ENCODE measurements around the gene IKZF2.

- no peak for TF ChIP-seq POLR2A (IDR thresholded peaks at IDR 0.05; ENCODE audit: borderline replicate concordance, extremely low read depth, insufficient read depth, insufficient read length)
- TF ChIP-seq, protein P1, sequence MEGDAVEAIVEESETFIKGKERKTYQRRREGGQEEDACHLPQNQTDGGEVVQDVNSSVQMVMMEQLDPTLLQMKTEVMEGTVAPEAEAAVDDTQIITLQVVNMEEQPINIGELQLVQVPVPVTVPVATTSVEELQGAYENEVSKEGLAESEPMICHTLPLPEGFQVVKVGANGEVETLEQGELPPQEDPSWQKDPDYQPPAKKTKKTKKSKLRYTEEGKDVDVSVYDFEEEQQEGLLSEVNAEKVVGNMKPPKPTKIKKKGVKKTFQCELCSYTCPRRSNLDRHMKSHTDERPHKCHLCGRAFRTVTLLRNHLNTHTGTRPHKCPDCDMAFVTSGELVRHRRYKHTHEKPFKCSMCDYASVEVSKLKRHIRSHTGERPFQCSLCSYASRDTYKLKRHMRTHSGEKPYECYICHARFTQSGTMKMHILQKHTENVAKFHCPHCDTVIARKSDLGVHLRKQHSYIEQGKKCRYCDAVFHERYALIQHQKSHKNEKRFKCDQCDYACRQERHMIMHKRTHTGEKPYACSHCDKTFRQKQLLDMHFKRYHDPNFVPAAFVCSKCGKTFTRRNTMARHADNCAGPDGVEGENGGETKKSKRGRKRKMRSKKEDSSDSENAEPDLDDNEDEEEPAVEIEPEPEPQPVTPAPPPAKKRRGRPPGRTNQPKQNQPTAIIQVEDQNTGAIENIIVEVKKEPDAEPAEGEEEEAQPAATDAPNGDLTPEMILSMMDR (IDR thresholded peaks at IDR 0.05 in 2 of 3, conservative IDR thresholded peaks at IDR 0.05 in 1 of 3; ENCODE audit: borderline replicate concordance in 1 of 3, insufficient read depth in 1 of 3, low read depth in 2 of 3, low read length in 2 of 3), result no peak
- TF ChIP-seq POLR2AphosphoS5 (IDR thresholded peaks at IDR 0.05; ENCODE audit: low read depth, low read length), result no peak
- TF ChIP-seq REST (IDR thresholded peaks at IDR 0.05; ENCODE audit: low read depth), result no peak
- no peak for TF ChIP-seq SP1 (IDR thresholded peaks at IDR 0.05; ENCODE audit: low read depth)
- TF ChIP-seq RAD21 (IDR thresholded peaks at IDR 0.05; ENCODE audit: low read depth), result no peak
- TF ChIP-seq EGR1 (IDR thresholded peaks at IDR 0.05; ENCODE audit: low read depth), result no peak
These were observed 139.9 kb downstream of the IKZF2 start for GRCh38 chr2:213011505-213011904.
